GM12878 (cell line): Measurements from ENCODE around the gene GNPTAB.

Experiments used
- TF ChIP-seq, protein P1 (sequence below): fragments of 450-650 bp; IDR thresholded peaks from 2 replicates; pipeline ENCODE4 v1.6.1; 2016; ENCODE audit warnings: mild to moderate bottlenecking, moderate library complexity, borderline replicate concordance
- TF ChIP-seq, protein P2 (sequence below), 3 experiments: IDR thresholded peaks in 2 of 3; conservative IDR thresholded peaks in 1 of 3; 2 replicates each; pipeline ENCODE4 v1.5.1; 2011; ENCODE audit warnings: low read depth in 3 of 3, low read length in 3 of 3, mild to moderate bottlenecking in 3 of 3, control low read depth in 2 of 3, moderate library complexity in 2 of 3, inconsistent platforms in 1 of 3, mixed read lengths in 1 of 3; ENCODE audit not compliant: control insufficient read depth in 2 of 3, insufficient read depth in 1 of 3; ENCODE audit errors: extremely low read depth in 1 of 3

DNA sequence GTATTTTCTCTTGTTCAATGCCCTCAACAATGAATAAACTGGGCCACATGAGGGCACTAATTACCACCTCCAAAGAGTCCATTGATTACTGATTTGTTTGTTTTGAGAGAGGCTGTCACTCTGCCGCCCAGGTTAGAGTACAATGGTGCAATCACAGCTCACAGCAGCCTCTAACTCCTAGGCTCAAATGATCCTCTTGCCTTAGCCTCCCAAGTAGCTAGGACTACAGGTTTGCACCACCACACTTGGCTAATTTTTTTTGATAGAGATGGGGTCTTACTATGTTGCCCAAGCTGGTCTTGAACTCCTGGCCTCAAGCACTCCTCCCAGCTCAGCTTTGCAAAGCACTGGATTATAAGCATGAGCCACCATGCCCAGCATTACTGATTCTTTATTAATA lies 63.2 kb downstream of the GNPTAB start:
- TF ChIP-seq, protein P1, sequence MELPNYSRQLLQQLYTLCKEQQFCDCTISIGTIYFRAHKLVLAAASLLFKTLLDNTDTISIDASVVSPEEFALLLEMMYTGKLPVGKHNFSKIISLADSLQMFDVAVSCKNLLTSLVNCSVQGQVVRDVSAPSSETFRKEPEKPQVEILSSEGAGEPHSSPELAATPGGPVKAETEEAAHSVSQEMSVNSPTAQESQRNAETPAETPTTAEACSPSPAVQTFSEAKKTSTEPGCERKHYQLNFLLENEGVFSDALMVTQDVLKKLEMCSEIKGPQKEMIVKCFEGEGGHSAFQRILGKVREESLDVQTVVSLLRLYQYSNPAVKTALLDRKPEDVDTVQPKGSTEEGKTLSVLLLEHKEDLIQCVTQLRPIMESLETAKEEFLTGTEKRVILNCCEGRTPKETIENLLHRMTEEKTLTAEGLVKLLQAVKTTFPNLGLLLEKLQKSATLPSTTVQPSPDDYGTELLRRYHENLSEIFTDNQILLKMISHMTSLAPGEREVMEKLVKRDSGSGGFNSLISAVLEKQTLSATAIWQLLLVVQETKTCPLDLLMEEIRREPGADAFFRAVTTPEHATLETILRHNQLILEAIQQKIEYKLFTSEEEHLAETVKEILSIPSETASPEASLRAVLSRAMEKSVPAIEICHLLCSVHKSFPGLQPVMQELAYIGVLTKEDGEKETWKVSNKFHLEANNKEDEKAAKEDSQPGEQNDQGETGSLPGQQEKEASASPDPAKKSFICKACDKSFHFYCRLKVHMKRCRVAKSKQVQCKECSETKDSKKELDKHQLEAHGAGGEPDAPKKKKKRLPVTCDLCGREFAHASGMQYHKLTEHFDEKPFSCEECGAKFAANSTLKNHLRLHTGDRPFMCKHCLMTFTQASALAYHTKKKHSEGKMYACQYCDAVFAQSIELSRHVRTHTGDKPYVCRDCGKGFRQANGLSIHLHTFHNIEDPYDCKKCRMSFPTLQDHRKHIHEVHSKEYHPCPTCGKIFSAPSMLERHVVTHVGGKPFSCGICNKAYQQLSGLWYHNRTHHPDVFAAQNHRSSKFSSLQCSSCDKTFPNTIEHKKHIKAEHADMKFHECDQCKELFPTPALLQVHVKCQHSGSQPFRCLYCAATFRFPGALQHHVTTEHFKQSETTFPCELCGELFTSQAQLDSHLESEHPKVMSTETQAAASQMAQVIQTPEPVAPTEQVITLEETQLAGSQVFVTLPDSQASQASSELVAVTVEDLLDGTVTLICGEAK: no peak
- TF ChIP-seq, protein P2, sequence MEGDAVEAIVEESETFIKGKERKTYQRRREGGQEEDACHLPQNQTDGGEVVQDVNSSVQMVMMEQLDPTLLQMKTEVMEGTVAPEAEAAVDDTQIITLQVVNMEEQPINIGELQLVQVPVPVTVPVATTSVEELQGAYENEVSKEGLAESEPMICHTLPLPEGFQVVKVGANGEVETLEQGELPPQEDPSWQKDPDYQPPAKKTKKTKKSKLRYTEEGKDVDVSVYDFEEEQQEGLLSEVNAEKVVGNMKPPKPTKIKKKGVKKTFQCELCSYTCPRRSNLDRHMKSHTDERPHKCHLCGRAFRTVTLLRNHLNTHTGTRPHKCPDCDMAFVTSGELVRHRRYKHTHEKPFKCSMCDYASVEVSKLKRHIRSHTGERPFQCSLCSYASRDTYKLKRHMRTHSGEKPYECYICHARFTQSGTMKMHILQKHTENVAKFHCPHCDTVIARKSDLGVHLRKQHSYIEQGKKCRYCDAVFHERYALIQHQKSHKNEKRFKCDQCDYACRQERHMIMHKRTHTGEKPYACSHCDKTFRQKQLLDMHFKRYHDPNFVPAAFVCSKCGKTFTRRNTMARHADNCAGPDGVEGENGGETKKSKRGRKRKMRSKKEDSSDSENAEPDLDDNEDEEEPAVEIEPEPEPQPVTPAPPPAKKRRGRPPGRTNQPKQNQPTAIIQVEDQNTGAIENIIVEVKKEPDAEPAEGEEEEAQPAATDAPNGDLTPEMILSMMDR (IDR thresholded peaks at IDR 0.05 in 2 of 3, conservative IDR thresholded peaks at IDR 0.05 in 1 of 3; ENCODE audit: control insufficient read depth in 2 of 3, extremely low read depth in 1 of 3, insufficient read depth in 1 of 3, low read depth in 3 of 3, low read length in 3 of 3): no peak
